K562 (cell line): ENCODE measurements around the gene SH3D19. TPM values are rescaled to one million over a fixed set of nuclear protein-coding genes. Genes with fewer than 3 reads are reported as not detected.

ENCODE experiments used
- ATF4 ChIP-seq: fragments of 450-650 bp; formaldehyde crosslinking; IDR thresholded peaks from 2 replicates; pipeline ENCODE4 v1.4.0; 2022; ENCODE audit warnings: mild to moderate bottlenecking, moderate library complexity
- BRF1 ChIP-seq: IDR thresholded peaks from 3 replicates; pipeline ENCODE4 v1.6.1; 2011; ENCODE audit warnings: borderline replicate concordance, mild to moderate bottlenecking; ENCODE audit not compliant: insufficient read length; ENCODE audit errors: extremely low read depth
- MAZ ChIP-seq, 2 experiments: fragments of 450-650 bp in 1 of 2; sonication (generic) in 1 of 2; formaldehyde crosslinking; IDR thresholded peaks in 1 of 2; conservative IDR thresholded peaks in 1 of 2; 2 replicates each; pipeline versions ENCODE4 v1.4.0 to v1.5.0; 2020; ENCODE audit warnings: mild to moderate bottlenecking in 1 of 2, missing genetic modification reagents in 1 of 2
- NFIC ChIP-seq: fragments of 450-650 bp; IDR thresholded peaks from 2 replicates; pipeline ENCODE4 v1.6.1; 2017; ENCODE audit warnings: mild to moderate bottlenecking, inconsistent platforms
- OTX1 ChIP-seq: fragments of 450-650 bp; formaldehyde crosslinking; IDR thresholded peaks from 2 replicates; pipeline ENCODE4 v1.4.0; 2022; ENCODE audit warnings: mild to moderate bottlenecking
- PBX2 ChIP-seq, 2 experiments: IDR thresholded peaks in 1 of 2; conservative IDR thresholded peaks in 1 of 2; 2 replicates each; pipeline ENCODE4 v1.6.1; 2016; ENCODE audit warnings: low read depth in 2 of 2, mild to moderate bottlenecking in 1 of 2, missing compliant biosample characterization in 1 of 2, missing genetic modification characterization in 1 of 2, moderate library complexity in 1 of 2
- SIN3A ChIP-seq, 2 experiments: fragments of 150-350 bp in 1 of 2; IDR thresholded peaks; 2 replicates each; pipeline ENCODE4 v1.6.1; 2011 to 2016; ENCODE audit warnings: borderline replicate concordance in 2 of 2, low read depth in 2 of 2, low read length in 2 of 2, mild to moderate bottlenecking in 2 of 2, moderate library complexity in 2 of 2; ENCODE audit not compliant: control insufficient read depth in 1 of 2
- SNAPC5 ChIP-seq: fragments of 250-450 bp; sonication (Bioruptor Pico); IDR thresholded peaks from 2 replicates; pipeline ENCODE4 v1.8.0; 2021; ENCODE audit warnings: moderate library complexity, mild to moderate bottlenecking, inconsistent platforms
- TBL1XR1 ChIP-seq, 2 experiments: IDR thresholded peaks; 2 replicates each; pipeline ENCODE4 v1.6.1; 2012; ENCODE audit warnings: improper control_type of control experiment in 2 of 2, low read length in 2 of 2, mild to moderate bottlenecking in 1 of 2
- ZBTB12 ChIP-seq: fragments of 250-450 bp; sonication (Bioruptor Pico); IDR thresholded peaks from 2 replicates; pipeline ENCODE4 v1.4.0; 2020
- ZC3H8 ChIP-seq: fragments of 450-650 bp; IDR thresholded peaks from 2 replicates; pipeline ENCODE4 v1.6.1; 2017
- ZHX1 ChIP-seq: fragments of 150-350 bp; conservative IDR thresholded peaks from 2 replicates; pipeline ENCODE4 v1.6.1; 2014; ENCODE audit warnings: low read length
- ZNF280B ChIP-seq: fragments of 250-450 bp; sonication (Bioruptor Pico); IDR thresholded peaks from 2 replicates; pipeline ENCODE4 v1.5.1; 2021; ENCODE audit warnings: mild to moderate bottlenecking
- ZNF644 ChIP-seq: fragments of 200-800 bp; sonication (Bioruptor generic); IDR thresholded peaks from 2 replicates; pipeline ENCODE4 v1.6.1; 2016; ENCODE audit warnings: low read depth, missing genetic modification characterization, missing compliant biosample characterization
- ZNF785 ChIP-seq: fragments of 250-450 bp; sonication (Bioruptor Pico); IDR thresholded peaks from 2 replicates; pipeline ENCODE4 v1.4.0; 2020; ENCODE audit warnings: mild to moderate bottlenecking
- polyA plus RNA-seq, 8 experiments: library from polyadenylated mRNA; depleted of rRNA in 4 of 8; stranded (reverse) in 5 of 8; unstranded in 3 of 8; fragments of >200 nt; fragmentation: Nextera tagmentation in 2 of 8; fragmentation: Illumina TruSeq in 1 of 8; extraction: Ambion mirVana in 2 of 8; extraction: Trizol in 1 of 8; gene quantifications; 2 replicates each; pipeline versions ENCODE4 v1.2.1 to v1.2.3, GENCODE V29; 2011 to 2014; ENCODE audit warnings: inconsistent platforms in 1 of 8, missing spikeins in 1 of 8
- total RNA-seq, 7 experiments: library from RNA; depleted of rRNA in 6 of 7; stranded (reverse); fragments of >200 nt in 6 of 7; fragmentation: Illumina TruSeq in 2 of 7; extraction: Trizol in 2 of 7; gene quantifications; 2 replicates each; pipeline versions ENCODE4 v1.2.1 to v1.2.3, GENCODE V29; 2011 to 2021; ENCODE audit warnings: low replicate concordance in 1 of 7

The SH3D19 gene
- total and polyA plus RNA-seq, 9 of the 15 experiments (the other 6 are each of a cell fraction or from before 2014, with no cell fraction given) = 0.42 to 2.2 (median 1.1) TPM; not detected in 6

- no peak for TF ChIP-seq ZHX1
- TF ChIP-seq OTX1 (CRISPR knock-in tag) = 0 out of 2 replicates have a peak, but pooled peaks have one; percentile 25
- TF ChIP-seq SIN3A (IDR thresholded peaks at IDR 0.05; ENCODE audit: borderline replicate concordance in 2 of 2, control insufficient read depth in 1 of 2, low read depth in 2 of 2, low read length in 2 of 2) = peak in 1 of 2 experiments; percentile 82; a peak in 2 of 4 replicates
- TF ChIP-seq ZBTB12 (CRISPR knock-in tag) = peak; percentile 43; the same call in 1 of the 2 replicates
- no peak for TF ChIP-seq SNAPC5 (CRISPR knock-in tag)
- no peak for TF ChIP-seq ZC3H8
- TF ChIP-seq BRF1 = no peak
- TF ChIP-seq ATF4 (CRISPR knock-in tag) = no peak
- peak; percentile 76 to 77; a peak in 3 of 4 replicates for TF ChIP-seq TBL1XR1 (IDR thresholded peaks at IDR 0.05; ENCODE audit: low read length in 2 of 2)
- TF ChIP-seq ZNF280B (CRISPR knock-in tag) = no peak
- no peak for TF ChIP-seq ZNF644 (tag)
- peak; percentile 32 to 87; a peak in 2 of 4 replicates for TF ChIP-seq MAZ (CRISPR knock-in tag; conservative IDR thresholded peaks at IDR 0.05 in 1 of 2, IDR thresholded peaks at IDR 0.05 in 1 of 2)
- TF ChIP-seq PBX2 (CRISPR knock-in tag; IDR thresholded peaks at IDR 0.05; ENCODE audit: low read depth) = no peak
- TF ChIP-seq PBX2 (tag; conservative IDR thresholded peaks at IDR 0.05; ENCODE audit: low read depth) = no peak
- peak; percentile 82 for TF ChIP-seq NFIC
- no peak for TF ChIP-seq ZNF785 (CRISPR knock-in tag)
Measured at GRCh38 chr4:151099229-151099975, 226.0 kb downstream of the SH3D19 start, which contains the start of gene RPS3A (continued).
